Cortex of kidney (tissue), 1 donor: Measurements from ENCODE around the gene KCTD21.
"Not testable (repeated sequence)": the region's sequence is repeated elsewhere in the genome, so short reads cannot be mapped to it uniquely, and the experiment has no call there.

ENCODE experiments used
- DNase-seq: peaks from one replicate; lab custom pipeline; 2025; lab: John Stamatoyannopoulos, UW

Gene KCTD21

GRCh38 chr11:78175862-78176261 is 12.6 kb downstream of the KCTD21 start:
- DNase-seq, result not testable (repeated sequence)

- no peak for DNase-seq
Measured at GRCh38 chr11:78171951-78172350, 16.5 kb downstream of the KCTD21 start.

- DNase-seq, result no peak
Measured at GRCh38 chr11:78170874-78171549, 17.4 kb downstream of the KCTD21 start.

- DNase-seq, result no peak
Measured at GRCh38 chr11:78170413-78170812, 18.0 kb downstream of the KCTD21 start.

GRCh38 chr11:78168539-78169477 is 19.6 kb downstream of the KCTD21 start:
- DNase-seq, result no peak

GRCh38 chr11:78166855-78167469 is 21.5 kb downstream of the KCTD21 start:
- DNase-seq, result no peak

- no peak for DNase-seq
Measured at GRCh38 chr11:78164471-78164870, 24.0 kb downstream of the KCTD21 start.

GRCh38 chr11:78163828-78164227 is 24.6 kb downstream of the KCTD21 start:
- DNase-seq, result no peak

GRCh38 chr11:78161962-78162371 is 26.5 kb downstream of the KCTD21 start:
- DNase-seq, result no peak

GRCh38 chr11:78161346-78161745 is 27.1 kb downstream of the KCTD21 start:
- no peak for DNase-seq

- no peak for DNase-seq
Measured at GRCh38 chr11:78160557-78160956, 27.9 kb downstream of the KCTD21 start.

- no peak for DNase-seq
Measured at GRCh38 chr11:78158987-78159652, 29.3 kb downstream of the KCTD21 start.

- DNase-seq, result no peak
Measured at GRCh38 chr11:78156127-78156844, 32.1 kb downstream of the KCTD21 start.

GRCh38 chr11:78151804-78152203 is 36.6 kb downstream of the KCTD21 start:
- DNase-seq, result no peak

- no peak for DNase-seq
Measured at GRCh38 chr11:78150754-78151153, 37.7 kb downstream of the KCTD21 start.

GRCh38 chr11:78150346-78150745 is 38.1 kb downstream of the KCTD21 start:
- DNase-seq, result no peak

GRCh38 chr11:78149646-78150045 is 38.8 kb downstream of the KCTD21 start:
- DNase-seq, result no peak

- no peak for DNase-seq
Measured at GRCh38 chr11:78147807-78148206, 40.6 kb downstream of the KCTD21 start.

- no peak for DNase-seq
Measured at GRCh38 chr11:78145511-78146025, 42.9 kb downstream of the KCTD21 start.

GRCh38 chr11:78140392-78141077 is 47.9 kb downstream of the KCTD21 start:
- no peak for DNase-seq
